Measurements from ENCODE around the gene HTR3B. TPM values are rescaled to one million over a fixed set of nuclear protein-coding genes. Genes with fewer than 3 reads are reported as not detected.
"Not testable (repeated sequence)": the region's sequence is repeated elsewhere in the genome, so short reads cannot be mapped to it uniquely, and the experiment has no call there.

Gene HTR3B
- total RNA-seq, 1 donor from 2014 or later = not detected

DNA sequence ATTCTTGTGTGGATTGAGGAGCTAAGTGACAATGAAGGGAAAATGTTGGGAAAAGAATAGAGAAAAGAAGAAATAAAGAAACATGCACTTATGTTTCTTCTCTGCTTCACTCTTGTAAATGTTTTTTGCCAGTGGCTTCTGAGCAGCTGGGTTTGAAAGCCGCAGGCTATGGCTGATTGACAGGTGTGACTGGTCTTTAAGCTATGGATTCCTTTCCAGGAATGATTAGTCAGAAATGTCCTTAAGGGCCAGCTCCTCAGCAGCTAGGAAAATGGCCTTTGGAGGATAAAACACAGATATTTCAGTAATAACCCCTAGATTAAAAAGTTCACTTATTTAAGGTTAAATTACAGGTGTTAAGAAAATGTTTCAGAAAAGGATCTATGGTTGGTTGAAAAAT, 22.7 kb upstream of the HTR3B start:
- DNase-seq (ENCODE audit: extremely low read depth, low read depth, low spot score) = no peak

- no peak for DNase-seq (ENCODE audit: extremely low read depth, low read depth, low spot score)
Observed at GRCh38 chr11:113884361-113884836, 20.2 kb upstream of the HTR3B start.

DNA sequence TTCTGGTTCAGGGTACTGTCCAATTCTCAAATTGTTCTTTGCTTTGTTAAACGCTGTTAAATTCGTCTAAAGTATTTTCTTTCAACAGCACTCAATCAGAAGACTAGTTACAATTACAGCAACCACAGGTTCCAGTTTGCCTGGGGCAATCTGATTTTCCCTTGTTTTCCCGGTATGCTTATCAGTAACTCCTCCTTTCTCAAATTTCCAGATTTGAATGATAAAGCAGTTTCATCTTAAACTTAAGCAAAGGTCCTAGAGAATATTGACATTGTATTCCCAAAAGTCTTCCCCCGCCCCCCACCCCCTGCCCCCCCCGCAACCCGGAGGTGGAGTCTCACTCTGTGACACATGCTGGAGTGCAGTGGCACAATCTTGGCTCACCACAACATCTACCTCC, 18.7 kb upstream of the HTR3B start:
- no peak for DNase-seq (ENCODE audit: extremely low read depth, low read depth, low spot score)

DNA sequence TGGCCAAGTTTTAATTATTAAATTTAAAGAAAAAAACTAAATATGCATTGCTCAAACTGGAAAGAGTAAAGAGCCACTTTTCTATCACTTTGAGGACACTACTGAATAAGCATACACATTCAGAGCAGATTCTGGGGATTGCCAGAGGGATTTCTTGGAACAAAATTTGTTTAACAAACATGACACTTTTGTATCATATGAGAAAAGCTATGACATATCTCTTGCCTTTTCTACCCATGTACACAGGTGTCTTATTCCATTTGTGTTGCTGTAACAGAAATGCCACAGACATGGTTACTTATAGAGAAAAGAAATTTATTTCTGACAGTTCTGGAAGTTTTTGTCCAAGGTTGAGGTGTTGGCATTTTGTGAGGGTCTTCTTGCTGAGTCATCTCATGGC, 15.7 kb upstream of the HTR3B start:
- DNase-seq (ENCODE audit: extremely low read depth, low read depth, low spot score) = no peak

GRCh38 chr11:113894421-113894996, 10.1 kb upstream of the HTR3B start:
- DNase-seq (ENCODE audit: extremely low read depth, low read depth, low spot score) = no peak

DNA sequence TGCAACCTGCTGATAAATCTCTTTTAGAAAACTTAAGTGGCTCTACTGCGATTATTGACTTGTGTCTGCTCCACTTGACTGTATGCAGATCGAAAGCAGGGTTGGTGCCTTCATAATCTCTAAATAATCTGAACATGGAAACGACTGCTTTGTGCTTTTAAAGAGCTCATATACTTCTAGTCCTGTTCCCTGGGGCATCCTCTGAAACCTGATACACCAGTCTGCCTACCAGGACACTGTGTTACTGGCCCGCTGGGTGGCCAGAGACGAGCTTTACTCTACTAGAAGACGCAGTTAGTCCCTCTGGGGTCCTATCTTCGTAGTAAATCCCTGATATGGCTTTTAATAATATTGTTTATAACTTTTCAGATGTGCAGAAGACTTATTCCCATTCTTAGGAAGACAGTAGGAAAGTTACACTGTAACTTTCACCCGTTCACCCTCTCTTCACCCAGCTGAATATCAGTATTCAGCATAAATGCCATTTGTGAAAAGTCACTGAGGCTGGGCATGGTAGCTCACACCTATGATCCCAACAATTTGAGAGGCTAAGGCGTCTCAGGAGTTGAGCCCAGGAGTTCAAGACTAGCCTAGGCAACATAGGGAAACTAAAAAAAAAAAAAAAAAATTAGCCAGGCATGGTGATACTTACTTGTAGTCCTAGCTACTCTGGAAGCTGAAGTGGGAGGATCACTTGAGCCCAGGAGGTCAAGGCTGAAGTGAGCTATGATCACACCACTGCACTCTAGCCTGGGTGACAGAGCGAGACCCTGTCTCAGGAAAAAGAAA, 9.0 kb upstream of the HTR3B start:
- no peak for DNase-seq (ENCODE audit: extremely low read depth, low read depth, low spot score)

GRCh38 chr11:113896156-113896879, 8.3 kb upstream of the HTR3B start:
- no peak for DNase-seq (ENCODE audit: extremely low read depth, low read depth, low spot score)

- no peak for DNase-seq (ENCODE audit: extremely low read depth, low read depth, low spot score)
Observed at GRCh38 chr11:113901141-113901540, 3.5 kb upstream of the HTR3B start.

DNA sequence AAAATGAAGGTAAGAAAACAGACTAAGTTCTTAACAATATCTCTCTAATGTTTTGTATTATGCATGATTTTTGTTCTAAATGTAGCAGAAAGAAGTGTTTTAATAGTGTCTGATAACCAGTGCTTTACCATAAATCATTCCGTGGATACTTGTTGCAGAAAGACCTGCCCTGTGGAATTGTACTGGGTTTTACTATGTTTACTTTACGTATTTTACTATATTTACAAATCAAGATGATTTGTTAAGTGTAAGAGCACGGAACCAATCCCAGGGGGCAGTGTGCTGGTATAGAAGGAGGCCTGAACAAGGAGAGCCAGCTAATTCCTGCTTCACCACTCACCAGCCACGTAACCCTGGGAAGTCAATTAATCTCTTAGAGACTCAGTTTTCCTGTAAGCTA, 1.4 kb downstream of the HTR3B start:
- DNase-seq (ENCODE audit: extremely low read depth, low read depth, low spot score) = no peak

GRCh38 chr11:113906516-113906915, 1.9 kb downstream of the HTR3B start:
- no peak for DNase-seq (ENCODE audit: extremely low read depth, low read depth, low spot score)

DNA sequence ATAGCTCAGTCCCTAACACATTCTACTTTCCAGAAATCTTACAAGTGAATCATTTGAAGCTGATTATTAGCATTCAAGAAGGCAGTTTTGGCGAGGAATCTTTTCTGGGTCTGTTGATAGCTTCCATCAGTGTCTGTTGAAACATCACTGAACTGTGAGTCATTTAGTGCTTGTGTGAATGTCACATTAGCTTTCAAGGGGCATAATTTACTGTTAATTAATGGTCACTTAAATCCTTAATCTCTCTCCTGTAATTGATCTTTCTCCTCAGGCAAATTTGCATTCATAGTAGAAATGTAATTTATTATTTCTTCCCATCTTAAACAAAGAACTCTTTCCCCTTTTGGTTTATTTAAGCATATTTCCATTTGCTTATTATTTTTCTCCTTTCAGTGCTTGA, 2.6 kb downstream of the HTR3B start:
- DNase-seq (ENCODE audit: extremely low read depth, low read depth, low spot score) = no peak

DNA sequence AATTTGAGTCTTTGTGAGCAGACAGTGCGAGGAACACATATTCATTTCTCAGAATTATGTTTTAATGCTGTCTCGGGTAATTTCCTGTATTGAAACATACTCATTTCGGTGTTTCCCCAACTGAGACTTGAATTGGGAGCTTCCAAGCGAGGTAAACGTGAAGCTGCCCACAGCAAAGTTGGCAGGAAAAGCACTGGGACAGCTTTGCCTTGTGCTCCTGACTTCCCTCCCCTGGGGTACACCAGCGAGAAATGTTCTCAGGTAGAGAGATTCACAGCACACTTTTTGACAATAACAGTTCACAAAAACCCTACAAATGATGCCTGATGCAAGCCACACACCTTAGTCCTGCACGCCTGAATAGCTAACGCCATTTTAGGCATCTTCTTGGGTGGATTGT, 3.1 kb downstream of the HTR3B start:
- no peak for DNase-seq (ENCODE audit: extremely low read depth, low read depth, low spot score)

DNA sequence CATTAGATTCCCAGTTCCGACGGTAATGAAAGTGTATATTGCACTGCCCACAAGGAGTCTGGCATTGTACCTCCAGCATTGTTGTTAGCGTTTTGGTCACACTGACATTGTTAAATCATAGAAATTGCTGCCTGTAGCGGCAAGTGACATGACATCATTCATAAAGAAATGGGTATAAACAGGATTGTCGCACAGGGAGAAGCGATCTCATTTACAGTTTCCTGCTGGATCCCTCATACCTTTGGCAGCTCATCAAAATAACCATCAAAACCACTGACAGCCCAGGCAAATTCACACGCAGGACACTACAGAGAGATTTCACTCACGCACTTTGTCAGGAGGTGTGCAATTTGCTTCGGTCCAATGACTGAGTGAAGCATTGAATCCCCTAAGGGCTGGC, 3.5 kb downstream of the HTR3B start:
- DNase-seq (ENCODE audit: extremely low read depth, low read depth, low spot score) = no peak

GRCh38 chr11:113911491-113911890, 6.9 kb downstream of the HTR3B start:
- not testable (repeated sequence) for DNase-seq (ENCODE audit: extremely low read depth, low read depth, low spot score)

DNA sequence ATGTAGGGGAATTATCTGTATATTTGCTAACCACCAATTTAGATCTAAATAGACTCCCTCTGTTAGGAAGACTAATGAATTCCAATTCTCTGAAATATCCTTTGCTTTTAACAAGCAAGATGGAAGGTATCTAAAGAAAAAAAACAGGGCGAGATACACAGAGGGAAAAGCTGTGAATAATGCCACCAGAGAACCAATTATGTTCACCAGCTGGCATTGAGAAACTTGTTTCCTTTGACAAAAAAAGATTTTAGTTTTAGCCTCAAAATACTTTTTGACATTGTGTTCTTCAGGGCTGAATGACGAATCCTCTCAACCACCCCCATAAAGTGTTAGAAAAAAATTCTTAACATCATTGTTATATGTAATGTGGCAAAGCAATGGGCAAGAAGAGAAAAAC, 19.0 kb downstream of the HTR3B start:
- no peak for DNase-seq (ENCODE audit: extremely low read depth, low read depth, low spot score)

- no peak for DNase-seq (ENCODE audit: extremely low read depth, low read depth, low spot score)
Observed at GRCh38 chr11:113926273-113927197, 21.9 kb downstream of the HTR3B start.

GRCh38 chr11:113928311-113928710, 23.7 kb downstream of the HTR3B start:
- DNase-seq (ENCODE audit: extremely low read depth, low read depth, low spot score) = no peak

DNA sequence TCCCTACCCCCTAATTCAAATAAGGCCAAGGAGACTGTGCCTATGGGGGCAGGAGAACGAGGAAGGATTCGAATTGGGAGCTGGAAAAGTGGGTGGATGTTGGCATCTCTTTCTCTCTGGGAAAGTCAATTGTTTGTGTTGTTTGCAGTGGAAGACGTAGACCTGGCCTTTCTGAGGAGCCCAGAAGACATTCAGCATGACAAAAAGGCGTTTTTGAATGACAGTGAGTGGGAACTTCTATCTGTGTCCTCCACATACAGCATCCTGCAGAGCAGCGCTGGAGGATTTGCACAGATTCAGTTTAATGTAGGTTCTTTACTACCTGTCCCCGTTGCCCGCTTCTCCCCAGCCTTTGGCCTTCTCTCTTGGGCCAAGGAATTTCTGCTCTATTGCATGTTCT, 28.2 kb downstream of the HTR3B start:
- DNase-seq (ENCODE audit: extremely low read depth, low read depth, low spot score) = no peak

DNA sequence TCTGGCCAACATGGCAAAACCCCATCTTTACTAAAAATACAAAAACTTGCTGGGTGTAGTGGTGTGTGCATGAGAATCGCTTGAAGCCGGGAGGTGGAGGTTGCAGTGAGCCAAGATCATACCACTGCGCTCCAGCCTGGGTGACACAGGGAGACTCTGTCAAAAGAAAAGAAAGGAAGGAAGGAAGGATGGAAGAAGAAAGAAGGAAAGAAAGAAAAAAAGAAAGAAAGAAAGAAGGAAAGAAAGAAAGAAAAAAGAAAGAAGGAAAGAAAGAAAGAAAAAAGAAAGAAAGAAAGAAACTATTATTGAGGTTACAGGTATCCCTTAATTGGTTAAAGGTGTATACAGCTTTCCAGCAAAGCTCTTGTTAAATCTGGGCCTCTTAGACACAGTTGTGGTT, 29.6 kb downstream of the HTR3B start:
- not testable (repeated sequence) for DNase-seq (ENCODE audit: extremely low read depth, low read depth, low spot score)

DNA sequence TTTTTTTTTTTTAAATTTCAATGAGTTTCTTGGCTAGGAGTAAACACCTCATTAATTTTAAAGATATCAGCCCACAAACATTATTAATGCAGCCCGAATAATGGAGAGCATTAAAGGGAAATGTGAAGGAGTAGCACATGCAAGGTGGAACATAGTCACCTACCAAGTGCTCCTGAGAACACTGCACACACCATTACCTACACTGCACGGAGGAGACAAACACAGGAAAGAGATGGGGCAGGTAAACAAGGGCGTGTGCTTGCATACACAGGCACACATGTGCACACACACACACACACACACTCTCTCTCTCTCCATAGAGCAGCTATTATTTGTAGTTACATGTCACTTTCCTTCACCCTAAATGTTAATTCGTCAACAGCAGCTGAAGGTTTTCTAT, 30.2 kb downstream of the HTR3B start:
- no peak for DNase-seq (ENCODE audit: extremely low read depth, low read depth, low spot score)

- DNase-seq (ENCODE audit: extremely low read depth, low read depth, low spot score) = no peak
Observed at GRCh38 chr11:113935858-113936257, 31.3 kb downstream of the HTR3B start.
